ENCODE data around the gene SMAD4. TPM values are rescaled to one million over a fixed set of nuclear protein-coding genes. Genes with fewer than 3 reads are reported as not detected.
A peak's percentile ranks its signal among the peaks of the same experiment; 100 is the strongest.
"Not testable (repeated sequence)": the region's sequence is repeated elsewhere in the genome, so short reads cannot be mapped to it uniquely, and the experiment has no call there.

SMAD4 gene
- total RNA-seq, 4 donors from 2014 or later = 86.7 to 104 (median 98.6) TPM

GRCh38 chr18:51108330-51108729, 78.3 kb downstream of the SMAD4 start:
- no peak for DNase-seq (ENCODE audit: low spot score)
- no peak for ATAC-seq (ENCODE audit: low FRiP score)
- TF ChIP-seq CTCF (IDR thresholded peaks at IDR 0.05) = no peak

DNA sequence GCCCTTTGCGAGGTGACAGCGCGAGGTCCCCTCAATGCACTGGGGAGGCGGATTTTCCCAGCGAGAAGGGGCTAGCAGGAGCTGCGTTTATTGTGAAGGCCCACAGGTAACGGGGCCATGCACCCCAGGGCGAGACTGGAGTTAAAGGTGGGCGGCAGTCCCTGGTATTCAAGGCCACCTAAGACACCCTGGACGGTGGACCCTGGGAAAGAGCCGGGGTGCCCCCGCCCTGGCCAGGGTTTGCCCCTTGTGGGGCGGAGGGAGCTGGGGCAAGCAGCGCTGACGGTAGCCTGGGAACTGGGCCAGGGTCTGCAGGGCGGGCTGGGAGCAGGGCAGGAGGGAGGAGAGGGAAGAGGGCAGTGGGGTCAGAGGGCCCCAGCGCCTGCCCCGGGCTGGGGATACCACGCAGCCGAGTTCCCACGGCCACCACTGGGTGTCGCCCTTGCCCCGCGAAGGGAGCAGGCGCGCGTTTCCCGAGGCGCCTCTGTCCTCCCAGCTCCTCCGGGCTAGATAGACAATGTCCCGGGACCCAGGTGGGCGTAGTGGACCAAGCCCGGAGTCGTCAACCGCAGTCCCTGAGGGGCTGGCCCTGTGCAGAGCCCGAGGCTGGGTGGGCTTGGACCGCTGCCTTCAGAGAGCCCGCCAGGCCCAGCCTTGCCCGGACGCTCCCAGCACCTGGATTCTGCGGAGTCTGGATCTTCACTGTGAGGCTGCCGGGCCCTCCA, 80.2 kb downstream of the SMAD4 start:
- ATAC-seq (ENCODE audit: low FRiP score) (peak; percentile 64), DNase-seq (ENCODE audit: low spot score) (peak; percentile 50)
- TF ChIP-seq CTCF (IDR thresholded peaks at IDR 0.05) = peak in 2 of 3 donors; percentile 70 to 84

GRCh38 chr18:51111633-51112355, 81.8 kb downstream of the SMAD4 start:
- not testable (repeated sequence) for ATAC-seq (ENCODE audit: low FRiP score); DNase-seq (ENCODE audit: low spot score)

DNA sequence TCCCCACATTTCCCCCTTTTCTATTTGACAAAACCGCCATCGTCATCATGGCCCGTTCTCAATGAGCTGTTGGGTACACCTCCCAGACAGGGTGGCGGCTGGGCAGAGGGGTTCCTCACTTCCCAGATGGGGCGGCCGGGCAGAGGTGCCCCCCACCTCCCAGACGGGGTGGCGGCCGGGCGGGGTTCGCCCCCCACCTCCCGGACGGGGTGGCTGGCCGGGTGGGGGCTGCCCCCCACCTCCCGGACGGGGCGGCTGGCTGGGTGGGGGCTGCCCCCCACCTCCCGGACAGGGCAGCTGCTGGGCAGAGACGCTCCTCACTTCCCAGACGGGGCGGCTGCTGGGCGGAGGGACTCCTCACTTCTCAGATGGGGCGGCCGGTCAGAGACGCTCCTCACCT, 87.0 kb downstream of the SMAD4 start:
- ATAC-seq (ENCODE audit: low FRiP score); DNase-seq (ENCODE audit: low spot score): not testable (repeated sequence)

GRCh38 chr18:51119561-51119960, 89.5 kb downstream of the SMAD4 start:
- not testable (repeated sequence) for ATAC-seq (ENCODE audit: low FRiP score); DNase-seq (ENCODE audit: low spot score)

DNA sequence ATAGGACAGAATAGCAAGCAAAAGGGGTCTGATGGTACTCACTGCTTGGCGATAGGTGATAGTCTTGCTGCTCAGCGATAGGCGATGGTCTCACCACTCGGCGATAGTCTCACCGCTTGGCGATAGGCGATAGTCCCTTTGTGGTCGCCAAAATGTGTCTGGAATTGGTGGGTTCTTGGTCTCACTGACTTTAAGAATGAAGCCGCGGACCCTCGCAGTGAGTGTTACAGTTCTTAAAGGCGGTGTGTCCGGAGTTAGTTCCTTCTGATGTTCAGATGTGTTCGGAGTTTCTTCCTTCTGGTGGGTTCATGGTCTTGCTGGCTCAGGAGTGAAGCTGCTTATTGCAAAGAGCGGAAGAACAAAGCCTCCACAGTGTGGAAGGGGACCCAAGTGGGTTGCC, 90.0 kb downstream of the SMAD4 start:
- not testable (repeated sequence) for DNase-seq (ENCODE audit: low spot score); ATAC-seq (ENCODE audit: low FRiP score)

GRCh38 chr18:51120809-51121596, 91.0 kb downstream of the SMAD4 start:
- DNase-seq (ENCODE audit: low spot score) (no peak), ATAC-seq (ENCODE audit: low FRiP score) (no peak)
- TF ChIP-seq CTCF (IDR thresholded peaks at IDR 0.05) = no peak

GRCh38 chr18:51121597-51121857, 91.5 kb downstream of the SMAD4 start:
- no peak for DNase-seq (ENCODE audit: low spot score)
- no peak for ATAC-seq (ENCODE audit: low FRiP score)
- TF ChIP-seq CTCF (IDR thresholded peaks at IDR 0.05) = no peak

Measured in omental fat pad (tissue), 4 donors.